WTC11 (cell line): ENCODE measurements around the gene KIN.

Experiments
- ATF6 ChIP-seq: sonication (generic); formaldehyde crosslinking; IDR thresholded peaks from 2 replicates; pipeline ENCODE4 v1.8.1; 2023; ENCODE audit warnings: mild to moderate bottlenecking, missing genetic modification reagents
- CREB1 ChIP-seq: sonication (generic); formaldehyde crosslinking; IDR thresholded peaks from 2 replicates; pipeline ENCODE4 v1.8.0; 2023; ENCODE audit warnings: mild to moderate bottlenecking, missing genetic modification reagents
- CTCF ChIP-seq: fragments of 200-600 bp; IDR thresholded peaks from 2 replicates; pipeline ENCODE4 v1.8.0; 2022; ENCODE audit warnings: antibody characterized with exemption
- GABPB1 ChIP-seq: sonication (generic); formaldehyde crosslinking; IDR thresholded peaks from 2 replicates; pipeline ENCODE4 v1.8.1; 2023; ENCODE audit warnings: mild to moderate bottlenecking, missing genetic modification reagents
- MXD4 ChIP-seq: fragments of 250-450 bp; sonication (Bioruptor Pico); IDR thresholded peaks from 2 replicates; pipeline ENCODE4 v1.8.0; 2021; ENCODE audit warnings: mild to moderate bottlenecking, moderate library complexity, borderline replicate concordance
- NR1H2 ChIP-seq: sonication (generic); formaldehyde crosslinking; IDR thresholded peaks from 2 replicates; pipeline ENCODE4 v1.9.0; 2021; ENCODE audit warnings: mild to moderate bottlenecking, moderate library complexity, missing genetic modification reagents
- SOX15 ChIP-seq: fragments of 250-450 bp; sonication (Bioruptor Pico); IDR thresholded peaks from 2 replicates; pipeline ENCODE4 v1.9.0; 2021; ENCODE audit warnings: mild to moderate bottlenecking
- ZBTB21 ChIP-seq: sonication (generic); formaldehyde crosslinking; IDR thresholded peaks from 2 replicates; pipeline ENCODE4 v1.8.1; 2023; ENCODE audit warnings: mild to moderate bottlenecking, missing genetic modification reagents, borderline replicate concordance
- ZNF317 ChIP-seq: sonication (generic); formaldehyde crosslinking; IDR thresholded peaks from 2 replicates; pipeline ENCODE4 v1.8.1; 2023; ENCODE audit warnings: low read depth, mild to moderate bottlenecking, moderate library complexity, missing genetic modification reagents, borderline replicate concordance
- ZSCAN18 ChIP-seq: fragments of 250-450 bp; sonication (Bioruptor Pico); IDR thresholded peaks from 2 replicates; pipeline ENCODE4 v2.1.2; 2022; ENCODE audit warnings: mild to moderate bottlenecking, moderate library complexity

GRCh38 chr10:7750222-7750621, 37.6 kb downstream of the KIN start:
- TF ChIP-seq ZSCAN18 (CRISPR knock-in tag), result no peak
- no peak for TF ChIP-seq GABPB1 (CRISPR knock-in tag)
- TF ChIP-seq CREB1, result no peak
- no peak for TF ChIP-seq CTCF
- TF ChIP-seq SOX15 (CRISPR knock-in tag), result no peak
- no peak for TF ChIP-seq ATF6
- no peak for TF ChIP-seq ZBTB21 (CRISPR knock-in tag)
- no peak for TF ChIP-seq ZNF317 (CRISPR knock-in tag)
- no peak for TF ChIP-seq MXD4 (CRISPR knock-in tag)
- no peak for TF ChIP-seq NR1H2
